Measurements from ENCODE around the gene CRYM. TPM values are rescaled to one million over a fixed set of nuclear protein-coding genes. Genes with fewer than 3 reads are reported as not detected.

The CRYM gene
- total RNA-seq, 2 experiments from 2014 or later: not detected

- intact Hi-C loops (cut with DNase I, micrococcal nuclease): no loop called here
- no peaks in the 10 kb centered on the region for H3K36me3 ChIP-seq (ENCODE audit: insufficient read depth, low read length)
- H3K36me3 Mint-ChIP-seq (ENCODE audit: low read depth): no peaks in the 10 kb centered on the region
- no peaks in the 10 kb centered on the region for H3K4me1 Mint-ChIP-seq (ENCODE audit: low read depth)
- no peak overlapping the region for H3K4me3 ChIP-seq (ENCODE audit: low read length)
- H3K27ac Mint-ChIP-seq: no peak overlapping the region
- no peak for TF ChIP-seq CTCF (IDR thresholded peaks at IDR 0.05)
- no peak overlapping the region for H3K4me3 Mint-ChIP-seq
- POLR2A ChIA-PET: no interaction called here
- H3K27me3 ChIP-seq (ENCODE audit: control insufficient read depth in 1 of 2, insufficient read depth in 2 of 2, low read length in 2 of 2): no peaks in the 10 kb centered on the region
- DNase-seq: no peak
- no peaks in the 10 kb centered on the region for H3K4me1 ChIP-seq (ENCODE audit: insufficient read depth, low read length)
- H3K27ac ChIP-seq (ENCODE audit: low read depth in 1 of 2, low read length in 2 of 2): no peak overlapping the region
- ATAC-seq (ENCODE audit: poor library complexity): no peak
- peaks cover 4% of the 10 kb centered on the region for H3K27me3 Mint-ChIP-seq
- H3K9me3 Mint-ChIP-seq: no peaks in the 10 kb centered on the region
- CTCF ChIA-PET: no interaction called here
- no peaks in the 10 kb centered on the region for H3K9me3 ChIP-seq (ENCODE audit: control insufficient read depth in 1 of 2, insufficient read depth in 1 of 2, low read length in 2 of 2)
These were observed 15.1 kb downstream of the CRYM start for GRCh38 chr16:21262779-21263639.

- H3K27ac ChIP-seq (ENCODE audit: low read depth in 1 of 2, low read length in 2 of 2): no peak overlapping the region
- H3K36me3 ChIP-seq (ENCODE audit: insufficient read depth, low read length): no peaks in the 10 kb centered on the region
- no peaks in the 10 kb centered on the region for H3K36me3 Mint-ChIP-seq (ENCODE audit: low read depth)
- ChIA-PET CTCF (no interaction called here), POLR2A (no interaction called here)
- intact Hi-C loops (cut with DNase I, micrococcal nuclease): no loop called here
- no peaks in the 10 kb centered on the region for H3K9me3 Mint-ChIP-seq
- no peak overlapping the region for H3K27ac Mint-ChIP-seq
- DNase-seq: no peak
- peaks cover 4% of the 10 kb centered on the region for H3K27me3 Mint-ChIP-seq
- H3K9me3 ChIP-seq (ENCODE audit: control insufficient read depth in 1 of 2, insufficient read depth in 1 of 2, low read length in 2 of 2): no peaks in the 10 kb centered on the region
- H3K27me3 ChIP-seq (ENCODE audit: control insufficient read depth in 1 of 2, insufficient read depth in 2 of 2, low read length in 2 of 2): no peaks in the 10 kb centered on the region
- ATAC-seq (ENCODE audit: poor library complexity): no peak
- no peaks in the 10 kb centered on the region for H3K4me1 ChIP-seq (ENCODE audit: insufficient read depth, low read length)
- H3K4me3 Mint-ChIP-seq: no peak overlapping the region
- TF ChIP-seq CTCF (IDR thresholded peaks at IDR 0.05): no peak
- H3K4me1 Mint-ChIP-seq (ENCODE audit: low read depth): no peaks in the 10 kb centered on the region
- no peak overlapping the region for H3K4me3 ChIP-seq (ENCODE audit: low read length)
These were observed 17.0 kb downstream of the CRYM start for GRCh38 chr16:21260870-21261791.

GRCh38 chr16:21257284-21257683, 20.8 kb downstream of the CRYM start:
- Histone ChIP-seq H3K9me3 (ENCODE audit: control insufficient read depth in 1 of 2, insufficient read depth in 1 of 2, low read length in 2 of 2) (no peaks in the 10 kb centered on the region), H3K4me3 (ENCODE audit: low read length) (no peak overlapping the region), H3K36me3 (ENCODE audit: insufficient read depth, low read length) (no peaks in the 10 kb centered on the region), H3K27me3 (ENCODE audit: control insufficient read depth in 1 of 2, insufficient read depth in 2 of 2, low read length in 2 of 2) (no peaks in the 10 kb centered on the region), H3K4me1 (ENCODE audit: insufficient read depth, low read length) (no peaks in the 10 kb centered on the region), H3K27ac (ENCODE audit: low read depth in 1 of 2, low read length in 2 of 2) (no peak overlapping the region)
- Mint-ChIP-seq H3K27me3 (peaks cover 7% of the 10 kb centered on the region), H3K9me3 (no peaks in the 10 kb centered on the region), H3K4me3 (no peak overlapping the region), H3K36me3 (ENCODE audit: low read depth) (no peaks in the 10 kb centered on the region), H3K27ac (no peak overlapping the region), H3K4me1 (ENCODE audit: low read depth) (no peaks in the 10 kb centered on the region)
- no peak for TF ChIP-seq CTCF (IDR thresholded peaks at IDR 0.05)
- ChIA-PET CTCF (no interaction called here), POLR2A (no interaction called here)
- intact Hi-C loops (cut with DNase I, micrococcal nuclease): no loop called here
- no peak for DNase-seq
- ATAC-seq (ENCODE audit: poor library complexity): no peak

Measured in CD4-positive, alpha-beta T cell (primary cell).